MV-4-11 (cell line): Measurements from ENCODE around the gene ACKR3.

ENCODE experiments used
- DNase-seq: peaks from one replicate; lab custom pipeline; 2025; lab: John Stamatoyannopoulos, UW

The ACKR3 gene

GRCh38 chr2:236550290-236550689, 19.3 kb upstream of the ACKR3 start:
- DNase-seq: no peak

GRCh38 chr2:236550701-236551465, 18.7 kb upstream of the ACKR3 start:
- DNase-seq: no peak

GRCh38 chr2:236551471-236552211, 18.0 kb upstream of the ACKR3 start:
- DNase-seq: peak; percentile 34

- no peak for DNase-seq
These were observed 17.4 kb upstream of the ACKR3 start for GRCh38 chr2:236552212-236552542.

- DNase-seq: no peak
These were observed 16.9 kb upstream of the ACKR3 start for GRCh38 chr2:236552581-236553363.

GRCh38 chr2:236553522-236553921, 16.1 kb upstream of the ACKR3 start:
- no peak for DNase-seq

GRCh38 chr2:236554629-236555282, 14.9 kb upstream of the ACKR3 start:
- no peak for DNase-seq

- no peak for DNase-seq
These were observed 14.1 kb upstream of the ACKR3 start for GRCh38 chr2:236555481-236555880.

- no peak for DNase-seq
These were observed 12.2 kb upstream of the ACKR3 start for GRCh38 chr2:236557306-236558030.

- DNase-seq: no peak
These were observed 11.6 kb upstream of the ACKR3 start for GRCh38 chr2:236558036-236558435.

GRCh38 chr2:236558993-236559978, 10.3 kb upstream of the ACKR3 start:
- DNase-seq: no peak

- DNase-seq: no peak
These were observed 7.8 kb upstream of the ACKR3 start for GRCh38 chr2:236561874-236562273.

- DNase-seq: no peak
These were observed 7.2 kb upstream of the ACKR3 start for GRCh38 chr2:236562434-236562833.

GRCh38 chr2:236563953-236564352, 5.7 kb upstream of the ACKR3 start:
- DNase-seq: no peak

- DNase-seq: peak; percentile 30
These were observed 4.4 kb upstream of the ACKR3 start for GRCh38 chr2:236565212-236565611.

GRCh38 chr2:236565879-236566402, 3.7 kb upstream of the ACKR3 start:
- no peak for DNase-seq

GRCh38 chr2:236566596-236566995, 3.0 kb upstream of the ACKR3 start:
- DNase-seq: no peak

GRCh38 chr2:236568068-236568921, 1.3 kb upstream of the ACKR3 start:
- no peak for DNase-seq

- DNase-seq: no peak
These were observed 578 bp upstream of the ACKR3 start for GRCh38 chr2:236568922-236569572.
